C4-2B (cell line): ENCODE measurements around the gene CTNNA3.

Experiments
- ZFX ChIP-seq: fragments of 450-650 bp; IDR thresholded peaks from 2 replicates; pipeline ENCODE4 v1.6.1; 2017
- TF ChIP-seq, protein P1 (sequence below): fragments of 450-650 bp; conservative IDR thresholded peaks from 2 replicates; pipeline ENCODE4 v1.5.1; 2017; ENCODE audit warnings: mild to moderate bottlenecking

DNA sequence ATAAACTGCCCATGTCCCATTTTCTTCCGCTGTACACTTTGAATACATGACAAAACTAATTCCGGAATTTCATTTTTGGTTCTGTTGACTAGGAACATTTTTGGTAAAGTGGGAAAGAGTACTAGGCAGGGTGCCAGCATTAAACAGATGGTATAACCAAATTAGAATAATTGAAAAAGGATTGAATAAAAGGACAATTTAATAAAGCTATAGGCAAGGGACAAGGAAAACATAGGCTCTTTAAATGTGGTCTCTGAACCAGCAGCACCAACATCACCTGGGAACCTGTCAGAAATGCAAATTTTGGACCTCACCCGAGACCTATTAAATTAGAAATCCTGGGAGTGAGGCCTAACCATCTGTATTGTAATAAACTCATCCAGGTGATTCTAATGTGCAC lies 393.3 kb downstream of the CTNNA3 start:
- TF ChIP-seq, protein P1, sequence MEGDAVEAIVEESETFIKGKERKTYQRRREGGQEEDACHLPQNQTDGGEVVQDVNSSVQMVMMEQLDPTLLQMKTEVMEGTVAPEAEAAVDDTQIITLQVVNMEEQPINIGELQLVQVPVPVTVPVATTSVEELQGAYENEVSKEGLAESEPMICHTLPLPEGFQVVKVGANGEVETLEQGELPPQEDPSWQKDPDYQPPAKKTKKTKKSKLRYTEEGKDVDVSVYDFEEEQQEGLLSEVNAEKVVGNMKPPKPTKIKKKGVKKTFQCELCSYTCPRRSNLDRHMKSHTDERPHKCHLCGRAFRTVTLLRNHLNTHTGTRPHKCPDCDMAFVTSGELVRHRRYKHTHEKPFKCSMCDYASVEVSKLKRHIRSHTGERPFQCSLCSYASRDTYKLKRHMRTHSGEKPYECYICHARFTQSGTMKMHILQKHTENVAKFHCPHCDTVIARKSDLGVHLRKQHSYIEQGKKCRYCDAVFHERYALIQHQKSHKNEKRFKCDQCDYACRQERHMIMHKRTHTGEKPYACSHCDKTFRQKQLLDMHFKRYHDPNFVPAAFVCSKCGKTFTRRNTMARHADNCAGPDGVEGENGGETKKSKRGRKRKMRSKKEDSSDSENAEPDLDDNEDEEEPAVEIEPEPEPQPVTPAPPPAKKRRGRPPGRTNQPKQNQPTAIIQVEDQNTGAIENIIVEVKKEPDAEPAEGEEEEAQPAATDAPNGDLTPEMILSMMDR = no peak
- TF ChIP-seq ZFX = no peak
